Measurements from ENCODE around the gene ARID5B.

ARID5B gene

GRCh38 chr10:61906562-61906901 is 5.0 kb downstream of the ARID5B start:
- no peak for DNase-seq

- DNase-seq, result no peak
These were observed 5.5 kb downstream of the ARID5B start for GRCh38 chr10:61907011-61907410.

- DNase-seq, result no peak
These were observed 6.1 kb downstream of the ARID5B start for GRCh38 chr10:61907587-61907986.

GRCh38 chr10:61910226-61910805 is 8.8 kb downstream of the ARID5B start:
- DNase-seq, result no peak

- DNase-seq, result no peak
These were observed 9.4 kb downstream of the ARID5B start for GRCh38 chr10:61910894-61911293.

GRCh38 chr10:61911425-61911824 is 9.9 kb downstream of the ARID5B start:
- DNase-seq, result no peak

- DNase-seq, result no peak
These were observed 11.5 kb downstream of the ARID5B start for GRCh38 chr10:61912981-61913380.

GRCh38 chr10:61918140-61918539 is 16.6 kb downstream of the ARID5B start:
- DNase-seq, result no peak

GRCh38 chr10:61918989-61919388 is 17.5 kb downstream of the ARID5B start:
- no peak for DNase-seq

GRCh38 chr10:61919646-61920215 is 18.2 kb downstream of the ARID5B start:
- DNase-seq, result no peak

GRCh38 chr10:61921143-61921542 is 19.6 kb downstream of the ARID5B start:
- DNase-seq, result no peak

- DNase-seq, result no peak
These were observed 21.9 kb downstream of the ARID5B start for GRCh38 chr10:61923210-61923949.

- DNase-seq, result no peak
These were observed 22.4 kb downstream of the ARID5B start for GRCh38 chr10:61923950-61924274.

GRCh38 chr10:61929555-61929954 is 28.1 kb downstream of the ARID5B start:
- DNase-seq, result no peak

GRCh38 chr10:61931620-61932332 is 30.3 kb downstream of the ARID5B start:
- DNase-seq, result no peak

- DNase-seq, result no peak
These were observed 32.5 kb downstream of the ARID5B start for GRCh38 chr10:61933859-61934555.

- DNase-seq, result no peak
These were observed 33.6 kb downstream of the ARID5B start for GRCh38 chr10:61935077-61935476.

GRCh38 chr10:61936770-61937169 is 35.3 kb downstream of the ARID5B start:
- no peak for DNase-seq

GRCh38 chr10:61937631-61938351 is 36.3 kb downstream of the ARID5B start:
- DNase-seq, result no peak

GRCh38 chr10:61939902-61940301 is 38.4 kb downstream of the ARID5B start:
- DNase-seq, result no peak

- no peak for DNase-seq
These were observed 39.7 kb downstream of the ARID5B start for GRCh38 chr10:61941202-61941681.

GRCh38 chr10:61942604-61943461 is 41.3 kb downstream of the ARID5B start:
- DNase-seq, result no peak
